Trophoblast cell (in vitro differentiated cells and primary cell): ENCODE measurements around the gene FBH1.
"Not testable (repeated sequence)": the region's sequence is repeated elsewhere in the genome, so short reads cannot be mapped to it uniquely, and the experiment has no call there.

Experiments used
- DNase-seq, 2 donors: peaks; one replicate each; pipeline ENCODE4 v3.0.0-alpha.2; 2016
- H2AFZ ChIP-seq: 2 replicates; pipeline ENCODE4 v1.6.1; 2013; ENCODE audit warnings: low read length, moderate library complexity, mild to moderate bottlenecking; ENCODE audit not compliant: insufficient read depth, poor library complexity
- H2AK5ac ChIP-seq: 2 replicates; pipeline ENCODE4 v1.6.1; 2013; ENCODE audit warnings: mild to moderate bottlenecking, low read length
- H2BK120ac ChIP-seq: 2 replicates; pipeline ENCODE4 v1.6.1; 2013; ENCODE audit warnings: low read length, mild to moderate bottlenecking, moderate library complexity; ENCODE audit not compliant: insufficient read depth, poor library complexity
- H2BK12ac ChIP-seq: 2 replicates; pipeline ENCODE4 v1.6.1; 2013; ENCODE audit warnings: mild to moderate bottlenecking, low read length, moderate library complexity
- H2BK5ac ChIP-seq: 2 replicates; pipeline ENCODE4 v1.6.1; 2013; ENCODE audit warnings: low read length, low read depth, moderate library complexity, mild to moderate bottlenecking; ENCODE audit not compliant: poor library complexity
- H3K14ac ChIP-seq: 2 replicates; pipeline ENCODE4 v1.6.1; 2013; ENCODE audit warnings: mild to moderate bottlenecking, low read length
- H3K18ac ChIP-seq: 2 replicates; pipeline ENCODE4 v1.6.1; 2013; ENCODE audit warnings: mild to moderate bottlenecking, low read length
- H3K23ac ChIP-seq: 2 replicates; pipeline ENCODE4 v1.6.1; 2013; ENCODE audit warnings: low read length
- H3K27ac ChIP-seq: 2 replicates; pipeline ENCODE4 v1.5.1; 2013; ENCODE audit warnings: low read depth, mild to moderate bottlenecking, inconsistent platforms, low read length, moderate library complexity
- H3K27me3 ChIP-seq: 2 replicates; pipeline ENCODE4 v1.6.1; 2013; ENCODE audit warnings: inconsistent platforms, mild to moderate bottlenecking, low read length, moderate library complexity; ENCODE audit not compliant: insufficient read depth
- H3K36me3 ChIP-seq, 2 experiments: 1 replicate in 1 of 2; 2 replicates in 1 of 2; pipeline ENCODE4 v1.6.1; 2013; ENCODE audit warnings: low read length in 2 of 2, mild to moderate bottlenecking in 2 of 2, moderate library complexity in 1 of 2; ENCODE audit not compliant: insufficient read depth in 2 of 2, control insufficient read depth in 1 of 2
- H3K4ac ChIP-seq: 2 replicates; pipeline ENCODE4 v1.6.1; 2013; ENCODE audit warnings: low read depth, mild to moderate bottlenecking, low read length, moderate library complexity
- H3K4me1 ChIP-seq, 2 experiments: 1 replicate in 1 of 2; 2 replicates in 1 of 2; pipeline ENCODE4 v1.6.1; 2013; ENCODE audit warnings: low read length in 2 of 2, mild to moderate bottlenecking in 2 of 2, moderate library complexity in 1 of 2; ENCODE audit not compliant: insufficient read depth in 2 of 2, control insufficient read depth in 1 of 2
- H3K4me2 ChIP-seq: 2 replicates; pipeline ENCODE4 v1.6.1; 2013; ENCODE audit warnings: inconsistent platforms, mild to moderate bottlenecking, low read length, moderate library complexity
- H3K4me3 ChIP-seq: 2 replicates; pipeline ENCODE4 v1.5.1; 2013; ENCODE audit warnings: mild to moderate bottlenecking, low read depth, low read length, inconsistent platforms
- H3K79me1 ChIP-seq: one replicate; pipeline ENCODE4 v1.6.1; 2013; ENCODE audit warnings: low read length
- H3K79me2 ChIP-seq: 2 replicates; pipeline ENCODE4 v1.6.1; 2013; ENCODE audit warnings: low read length, mild to moderate bottlenecking; ENCODE audit not compliant: control insufficient read depth, insufficient read depth, poor library complexity
- H3K9ac ChIP-seq: 2 replicates; pipeline ENCODE4 v1.6.1; 2013; ENCODE audit warnings: mild to moderate bottlenecking, low read length
- H3K9me3 ChIP-seq: 2 replicates; pipeline ENCODE4 v1.6.1; 2013; ENCODE audit warnings: low read depth, mild to moderate bottlenecking, control low read depth, inconsistent platforms, low read length; ENCODE audit not compliant: insufficient read depth
- H4K12ac ChIP-seq: 2 replicates; pipeline ENCODE4 v1.6.1; 2013; ENCODE audit warnings: low read depth, mild to moderate bottlenecking, low read length, moderate library complexity
- H4K8ac ChIP-seq: 2 replicates; pipeline ENCODE4 v1.6.1; 2013; ENCODE audit warnings: low read depth, mild to moderate bottlenecking, low read length, moderate library complexity
- H4K91ac ChIP-seq: one replicate; pipeline ENCODE4 v1.6.1; 2013; ENCODE audit warnings: low read depth, mild to moderate bottlenecking, low read length, moderate library complexity
- WGBS: extraction: QIAGEN DNeasy Blood & Tissue Kit; methylation state at CpG from one replicate; pipeline ENCODE4 v1.1.7; 2013; ENCODE audit warnings: missing lambda C conversion rate; ENCODE audit not compliant: insufficient read length, insufficient coverage; ENCODE audit errors: extremely low coverage; 5-methylcytosine and 5-hydroxymethylcytosine counted together

FBH1 gene

DNA sequence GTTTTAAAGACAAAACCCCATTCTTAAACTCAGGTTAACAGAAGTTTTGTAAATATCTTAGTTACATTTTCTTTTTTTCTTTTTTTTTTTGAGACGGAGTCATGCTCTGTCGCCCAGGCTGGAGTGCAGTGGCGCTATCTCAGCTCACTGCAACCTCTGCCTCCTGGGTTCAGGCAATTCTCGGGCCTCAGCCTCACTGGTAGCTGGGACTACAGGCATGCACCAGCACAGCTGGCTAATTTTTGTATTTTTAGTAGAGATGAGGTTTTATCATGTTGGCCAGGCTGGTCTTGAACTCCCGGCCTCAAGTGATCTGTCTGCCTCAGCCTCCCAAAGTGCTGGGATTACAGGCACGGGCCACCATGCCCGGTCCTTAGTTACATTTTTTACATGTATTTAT lies 13.0 kb upstream of the FBH1 start:
- not testable (repeated sequence) for H3K9me3 ChIP-seq, H3K4me3 ChIP-seq, H3K4me2 ChIP-seq, H4K91ac ChIP-seq, H2AFZ ChIP-seq, H3K4ac ChIP-seq, H2BK120ac ChIP-seq, H2BK12ac ChIP-seq, H3K27me3 ChIP-seq, H3K27ac ChIP-seq, H2AK5ac ChIP-seq, H3K9ac ChIP-seq, H2BK5ac ChIP-seq, H3K18ac ChIP-seq, H3K14ac ChIP-seq, H4K8ac ChIP-seq, DNase-seq, H3K79me2 ChIP-seq, H3K23ac ChIP-seq, H4K12ac ChIP-seq, H3K4me1 ChIP-seq, H3K79me1 ChIP-seq
- peaks cover 11 to 17% of the 10 kb centered on the region in 2 experiments for H3K36me3 ChIP-seq
- WGBS: no CpG with 5 or more reads among the region's 7 CpGs

DNA sequence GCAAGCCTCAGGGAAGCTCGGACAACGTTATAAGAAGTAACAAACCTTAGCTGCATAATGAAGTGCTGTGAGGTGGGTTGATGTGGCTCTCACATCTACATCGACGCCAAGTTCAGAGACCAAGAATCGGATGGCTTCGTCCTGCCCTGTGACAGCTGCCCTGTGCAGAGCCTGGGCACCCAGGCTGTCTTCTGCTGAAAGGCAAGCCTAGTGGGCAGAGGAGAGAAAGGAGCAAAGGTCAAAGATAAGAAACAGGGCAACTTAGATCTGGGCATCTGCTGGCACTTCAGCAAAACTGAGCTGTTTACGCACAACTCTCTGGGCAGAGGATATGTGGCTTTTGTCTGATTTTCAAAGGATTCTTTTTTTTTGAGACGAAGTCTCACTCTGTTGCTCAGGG lies 7.1 kb upstream of the FBH1 start:
- H2BK5ac ChIP-seq: no peak overlapping the region
- H3K9me3 ChIP-seq: no peaks in the 10 kb centered on the region
- no peak overlapping the region for H4K12ac ChIP-seq
- H3K23ac ChIP-seq: no peak overlapping the region
- no peak overlapping the region for H2BK120ac ChIP-seq
- no peak overlapping the region for H2AFZ ChIP-seq
- no CpG with 5 or more reads among the region's 8 CpGs for WGBS
- H3K36me3 ChIP-seq: peaks cover 15 to 23% of the 10 kb centered on the region in 2 experiments
- H3K18ac ChIP-seq: no peak overlapping the region
- H4K91ac ChIP-seq: no peak overlapping the region
- no peak overlapping the region for H2BK12ac ChIP-seq
- no peaks in the 10 kb centered on the region for H3K27me3 ChIP-seq
- no peak overlapping the region for H3K27ac ChIP-seq
- DNase-seq: no peak
- no peak overlapping the region for H4K8ac ChIP-seq
- no peaks in the 10 kb centered on the region for H3K79me2 ChIP-seq
- H3K4me1 ChIP-seq: no peaks in the 10 kb centered on the region
- no peaks in the 10 kb centered on the region for H3K79me1 ChIP-seq
- H3K4me3 ChIP-seq: no peak overlapping the region
- H3K4ac ChIP-seq: no peak overlapping the region
- no peak overlapping the region for H3K14ac ChIP-seq
- H3K9ac ChIP-seq: no peak overlapping the region
- H3K4me2 ChIP-seq: no peak overlapping the region
- no peak overlapping the region for H2AK5ac ChIP-seq

DNA sequence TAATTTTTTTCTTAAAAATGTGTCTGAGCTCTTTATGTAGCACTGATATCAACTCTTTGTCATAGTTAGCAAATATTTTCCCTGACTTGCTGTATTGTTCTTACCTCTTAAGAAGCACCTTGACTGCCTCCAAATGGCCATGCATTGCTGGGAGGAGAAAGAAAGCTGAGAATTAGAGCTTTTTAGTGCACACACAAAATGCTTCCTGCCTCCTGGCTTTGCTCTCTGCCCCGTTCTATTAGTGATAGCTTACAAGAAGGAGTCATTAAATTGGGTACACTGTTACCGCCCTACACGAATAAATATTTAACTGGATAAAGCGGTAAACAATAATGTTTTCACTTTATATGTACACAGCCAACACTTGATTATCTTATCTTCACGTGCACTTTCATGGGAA lies 4.4 kb upstream of the FBH1 start:
- H2BK12ac ChIP-seq: no peak overlapping the region
- no peak overlapping the region for H4K91ac ChIP-seq
- no peak overlapping the region for H2BK120ac ChIP-seq
- no peak overlapping the region for H2BK5ac ChIP-seq
- no peaks in the 10 kb centered on the region for H3K27me3 ChIP-seq
- peaks cover 4 to 6% of the 10 kb centered on the region in 2 experiments for H3K4me1 ChIP-seq
- H3K79me1 ChIP-seq: peaks cover 8% of the 10 kb centered on the region
- H3K23ac ChIP-seq: no peak overlapping the region
- no peak overlapping the region for H3K9ac ChIP-seq
- H3K18ac ChIP-seq: no peak overlapping the region
- DNase-seq: no peak
- no peak overlapping the region for H4K12ac ChIP-seq
- no peak overlapping the region for H3K4me2 ChIP-seq
- no peak overlapping the region for H3K14ac ChIP-seq
- H3K4ac ChIP-seq: no peak overlapping the region
- no peak overlapping the region for H2AK5ac ChIP-seq
- no CpG with 5 or more reads among the region's 5 CpGs for WGBS
- H4K8ac ChIP-seq: no peak overlapping the region
- H2AFZ ChIP-seq: no peak overlapping the region
- peaks cover 13 to 21% of the 10 kb centered on the region in 2 experiments for H3K36me3 ChIP-seq
- no peaks in the 10 kb centered on the region for H3K9me3 ChIP-seq
- H3K27ac ChIP-seq: no peak overlapping the region
- peaks cover 8% of the 10 kb centered on the region for H3K79me2 ChIP-seq
- H3K4me3 ChIP-seq: no peak overlapping the region

DNA sequence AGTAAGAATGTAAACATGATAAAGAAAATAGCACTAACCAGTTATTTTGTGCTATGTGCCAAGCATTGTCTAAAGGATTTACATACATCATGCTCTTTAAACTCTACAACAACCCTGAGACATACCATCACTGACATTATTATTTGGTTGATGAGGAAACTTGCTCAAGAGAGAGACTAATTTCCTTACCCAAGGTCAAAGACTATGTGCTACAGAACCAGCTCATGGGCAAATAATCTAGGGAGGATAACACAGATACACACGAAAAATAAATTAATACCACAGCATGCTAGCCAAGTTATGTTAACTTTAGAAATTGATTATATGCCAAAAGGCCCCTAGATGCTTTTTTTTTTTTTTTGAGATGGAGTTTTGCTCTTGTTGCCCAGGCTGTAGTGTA lies 3.0 kb upstream of the FBH1 start:
- no peak overlapping the region for H4K12ac ChIP-seq
- no peak overlapping the region for H3K14ac ChIP-seq
- no peak for DNase-seq
- no peak overlapping the region for H2BK120ac ChIP-seq
- H2BK12ac ChIP-seq: no peak overlapping the region
- H3K27me3 ChIP-seq: no peaks in the 10 kb centered on the region
- no peak overlapping the region for H3K9ac ChIP-seq
- no peaks in the 10 kb centered on the region for H3K9me3 ChIP-seq
- no peak overlapping the region for H4K91ac ChIP-seq
- no peak overlapping the region for H2AFZ ChIP-seq
- H3K4me1 ChIP-seq: peaks cover 4 to 13% of the 10 kb centered on the region in 2 experiments
- no peak overlapping the region for H3K18ac ChIP-seq
- H3K4me2 ChIP-seq: no peak overlapping the region
- no CpG with 5 or more reads among the region's 1 CpG for WGBS
- peaks cover 10% of the 10 kb centered on the region for H3K79me2 ChIP-seq
- peaks cover 10 to 19% of the 10 kb centered on the region in 2 experiments for H3K36me3 ChIP-seq
- H3K27ac ChIP-seq: no peak overlapping the region
- no peak overlapping the region for H2AK5ac ChIP-seq
- H3K4ac ChIP-seq: no peak overlapping the region
- H3K4me3 ChIP-seq: no peak overlapping the region
- H4K8ac ChIP-seq: no peak overlapping the region
- no peak overlapping the region for H2BK5ac ChIP-seq
- H3K23ac ChIP-seq: no peak overlapping the region
- peaks cover 8% of the 10 kb centered on the region for H3K79me1 ChIP-seq
